ENCODE measurements around the gene RPP25. TPM values are rescaled to one million over a fixed set of nuclear protein-coding genes. Genes with fewer than 3 reads are reported as not detected.

RPP25 gene
- total RNA-seq, 1 donor from 2014 or later, result 17.0 TPM

DNA sequence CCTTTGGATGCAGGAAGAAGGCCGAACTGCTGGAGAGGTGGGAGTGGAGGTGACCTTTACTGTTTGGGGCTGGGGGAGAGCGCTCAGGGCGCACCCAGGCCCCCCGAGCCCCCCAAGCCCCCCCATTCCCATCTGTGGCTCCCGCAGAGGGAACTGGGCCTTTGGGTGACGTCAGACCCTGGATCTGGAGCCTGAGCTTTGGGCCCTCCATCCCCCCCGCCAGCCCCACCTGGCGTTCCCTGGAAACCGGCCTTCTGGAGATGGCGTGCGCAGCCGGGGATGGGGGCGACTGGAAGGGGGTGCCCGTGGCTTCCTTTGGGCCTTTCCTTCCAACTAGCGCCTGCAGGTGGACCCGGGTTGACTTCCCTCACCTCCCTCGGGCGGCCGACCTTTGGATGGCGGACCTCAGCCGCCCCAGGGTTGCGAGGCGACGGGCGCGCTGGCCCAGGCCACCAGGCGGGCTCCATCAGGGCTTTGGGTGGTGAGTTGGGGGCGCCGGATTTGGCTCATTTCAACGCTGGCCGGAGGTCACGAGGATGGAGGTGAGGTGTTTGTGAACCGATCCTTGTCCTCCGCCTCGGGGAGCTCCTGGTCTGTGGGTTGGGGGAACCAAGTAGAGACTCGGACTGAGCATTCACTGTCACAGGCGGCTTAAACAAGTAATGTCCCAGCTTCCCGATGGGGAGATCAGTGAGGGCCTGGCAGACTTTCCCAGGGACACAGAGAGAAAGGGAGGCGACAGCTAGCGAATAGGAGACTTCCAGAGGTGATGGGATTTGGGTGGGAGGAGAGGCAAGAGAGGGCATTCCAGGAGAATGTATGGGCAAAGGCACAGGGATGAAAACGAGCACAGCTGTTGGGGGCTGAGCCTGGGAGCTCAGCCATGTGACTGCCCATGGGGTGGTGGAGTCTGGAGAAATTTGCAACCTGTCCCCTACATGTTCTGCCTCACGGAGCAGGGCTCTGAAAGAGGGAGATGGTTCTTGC is 39.5 kb upstream of the RPP25 start:
- H3K27me3 ChIP-seq (ENCODE audit: low read depth), result peaks cover 9% of the 10 kb centered on the region
- peaks cover 12% of the 10 kb centered on the region for H3K4me1 ChIP-seq
- peak overlapping the region; percentile 69 for H3K4me3 ChIP-seq
- intact Hi-C loops (cut with DNase I), result no loop called here
- no peaks in the 10 kb centered on the region for H3K36me3 ChIP-seq
- TF ChIP-seq, protein P1, sequence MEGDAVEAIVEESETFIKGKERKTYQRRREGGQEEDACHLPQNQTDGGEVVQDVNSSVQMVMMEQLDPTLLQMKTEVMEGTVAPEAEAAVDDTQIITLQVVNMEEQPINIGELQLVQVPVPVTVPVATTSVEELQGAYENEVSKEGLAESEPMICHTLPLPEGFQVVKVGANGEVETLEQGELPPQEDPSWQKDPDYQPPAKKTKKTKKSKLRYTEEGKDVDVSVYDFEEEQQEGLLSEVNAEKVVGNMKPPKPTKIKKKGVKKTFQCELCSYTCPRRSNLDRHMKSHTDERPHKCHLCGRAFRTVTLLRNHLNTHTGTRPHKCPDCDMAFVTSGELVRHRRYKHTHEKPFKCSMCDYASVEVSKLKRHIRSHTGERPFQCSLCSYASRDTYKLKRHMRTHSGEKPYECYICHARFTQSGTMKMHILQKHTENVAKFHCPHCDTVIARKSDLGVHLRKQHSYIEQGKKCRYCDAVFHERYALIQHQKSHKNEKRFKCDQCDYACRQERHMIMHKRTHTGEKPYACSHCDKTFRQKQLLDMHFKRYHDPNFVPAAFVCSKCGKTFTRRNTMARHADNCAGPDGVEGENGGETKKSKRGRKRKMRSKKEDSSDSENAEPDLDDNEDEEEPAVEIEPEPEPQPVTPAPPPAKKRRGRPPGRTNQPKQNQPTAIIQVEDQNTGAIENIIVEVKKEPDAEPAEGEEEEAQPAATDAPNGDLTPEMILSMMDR (IDR thresholded peaks at IDR 0.05), result no peak
- H3K27ac ChIP-seq, result no peak overlapping the region
- no peak for DNase-seq
- no peak for ATAC-seq
- no peaks in the 10 kb centered on the region for H3K9me3 ChIP-seq

DNA sequence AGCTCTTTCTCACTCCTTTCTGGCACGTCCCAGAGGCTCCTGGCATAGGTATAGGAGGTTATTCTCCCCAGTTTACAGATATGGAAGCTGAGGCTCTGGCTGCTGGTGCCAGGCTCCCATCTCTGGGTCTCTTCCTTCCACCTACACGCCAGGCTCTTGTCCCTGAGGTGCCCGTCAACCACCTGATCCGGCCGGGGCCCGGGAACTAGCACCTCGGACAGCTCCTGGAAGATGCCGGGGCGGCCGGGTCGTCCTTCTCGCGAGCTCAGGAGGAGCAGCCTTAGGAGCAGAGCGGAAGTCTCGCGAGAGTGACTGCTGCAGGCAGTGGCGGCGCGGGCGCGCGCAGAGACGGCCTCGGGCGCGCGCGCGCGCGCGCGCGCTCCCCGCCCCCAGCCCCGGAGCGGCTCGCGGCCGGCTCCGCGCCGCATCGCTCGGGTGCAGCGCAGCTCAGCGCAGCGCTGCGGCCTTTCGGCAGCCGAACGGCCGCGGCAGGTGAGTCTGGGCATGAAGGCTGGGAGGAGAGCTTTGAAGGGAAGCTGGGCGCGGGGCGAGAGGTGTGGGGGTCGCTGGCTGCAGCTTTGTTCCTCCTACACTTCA is 38.7 kb upstream of the RPP25 start, which contains the start of gene SCAMP5:
Gene SCAMP5 (plus strand): TSS at position 382 of the 597 bp plus-strand sequence. CDS start 16,277 bp downstream, outside the sequence.
- TF ChIP-seq, protein P1 (IDR thresholded peaks at IDR 0.05), result no peak
- H3K27ac ChIP-seq, result no peak within 1 kb of the TSS
- peak within 1 kb of the TSS; percentile 69 for H3K4me3 ChIP-seq
- H3K27me3 ChIP-seq (ENCODE audit: low read depth), result peaks cover 9% of the 10 kb centered on the region
- ATAC-seq (peak; percentile 97 to 98), DNase-seq (peak; percentile 95)
- peaks cover 12% of the 10 kb centered on the region for H3K4me1 ChIP-seq
- no peaks in the 10 kb centered on the region for H3K9me3 ChIP-seq
- intact Hi-C loops (cut with DNase I), result no loop called here
- no peaks in the 10 kb centered on the region for H3K36me3 ChIP-seq

DNA sequence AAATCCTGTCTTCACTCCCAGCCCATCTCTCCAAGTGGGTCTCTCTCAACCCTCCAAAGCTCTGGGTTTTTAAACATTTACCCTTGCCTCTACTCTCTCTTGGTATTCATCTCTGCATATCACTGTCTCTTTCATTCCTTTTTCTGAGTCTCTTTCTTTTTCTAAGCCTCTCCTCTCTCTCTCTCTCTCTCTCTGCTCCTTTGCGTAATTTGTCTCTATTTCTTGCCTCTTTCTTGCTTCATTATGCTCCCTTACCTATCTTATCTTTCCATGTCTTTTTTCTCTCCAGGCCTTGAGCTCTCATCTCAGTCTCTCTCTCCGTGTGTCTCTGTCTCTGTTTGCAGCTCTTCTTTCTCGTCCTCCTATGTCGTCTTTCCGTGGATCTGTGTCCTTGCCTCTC is 38.1 kb upstream of the RPP25 start:
- peaks cover 12% of the 10 kb centered on the region for H3K4me1 ChIP-seq
- TF ChIP-seq, protein P1 (IDR thresholded peaks at IDR 0.05), result no peak
- peak overlapping the region; percentile 69 for H3K4me3 ChIP-seq
- DNase-seq, result no peak
- no peaks in the 10 kb centered on the region for H3K9me3 ChIP-seq
- peaks cover 9% of the 10 kb centered on the region for H3K27me3 ChIP-seq (ENCODE audit: low read depth)
- no peak overlapping the region for H3K27ac ChIP-seq
- ATAC-seq, result no peak
- no peaks in the 10 kb centered on the region for H3K36me3 ChIP-seq
- intact Hi-C loops (cut with DNase I), result no loop called here

DNA sequence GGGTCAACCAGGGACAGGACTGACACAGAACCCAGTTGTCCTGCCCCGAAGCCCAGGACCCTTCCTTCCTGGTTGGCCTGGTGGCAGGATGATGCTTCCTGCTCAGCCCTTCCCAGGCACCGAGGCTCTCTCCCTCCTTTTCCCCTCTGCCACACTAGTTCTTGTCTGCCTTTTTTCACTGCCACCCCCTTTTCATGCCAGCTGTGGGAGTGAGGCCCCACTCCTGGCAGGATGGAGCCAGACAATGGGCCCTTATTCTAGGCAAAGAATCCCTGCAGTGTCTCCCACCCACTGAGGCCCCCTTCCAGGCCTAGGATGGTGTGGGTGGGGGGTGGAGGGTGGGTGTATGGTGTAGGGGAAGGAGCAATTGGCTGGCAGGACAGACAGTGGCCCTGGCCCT is 37.7 kb upstream of the RPP25 start:
- Histone ChIP-seq H3K4me3 (no peak overlapping the region), H3K27ac (no peak overlapping the region), H3K4me1 (peaks cover 12% of the 10 kb centered on the region), H3K9me3 (no peaks in the 10 kb centered on the region), H3K27me3 (ENCODE audit: low read depth) (peaks cover 9% of the 10 kb centered on the region), H3K36me3 (no peaks in the 10 kb centered on the region)
- ATAC-seq, result no peak
- no peak for DNase-seq
- intact Hi-C loops (cut with DNase I), result no loop called here
- TF ChIP-seq, protein P1 (IDR thresholded peaks at IDR 0.05), result no peak

DNA sequence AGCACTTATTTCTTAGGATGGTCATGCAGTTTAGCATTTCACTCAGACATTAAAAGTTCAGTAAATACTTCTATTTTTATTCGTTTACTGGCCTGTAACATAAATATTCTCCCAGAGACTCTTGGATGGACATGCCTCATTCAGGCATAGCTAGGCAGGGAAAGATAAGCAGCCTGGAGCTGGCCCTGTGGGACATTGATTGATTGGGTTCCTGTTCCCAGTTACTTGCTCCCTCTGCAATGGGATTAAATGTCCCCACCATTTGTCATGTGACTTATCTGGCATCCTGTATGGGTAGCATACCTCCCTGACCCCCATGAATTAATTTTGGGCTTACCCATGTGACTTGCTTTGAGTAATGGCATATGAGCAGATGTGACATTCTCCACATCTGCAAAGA is 36.0 kb upstream of the RPP25 start:
- intact Hi-C loops (cut with DNase I), result no loop called here
- Histone ChIP-seq H3K27me3 (ENCODE audit: low read depth) (peaks cover 9% of the 10 kb centered on the region), H3K9me3 (no peaks in the 10 kb centered on the region), H3K36me3 (no peaks in the 10 kb centered on the region), H3K27ac (no peak overlapping the region), H3K4me3 (no peak overlapping the region), H3K4me1 (peaks cover 12% of the 10 kb centered on the region)
- TF ChIP-seq, protein P1 (IDR thresholded peaks at IDR 0.05), result no peak
- no peak for DNase-seq
- ATAC-seq, result no peak

Measured in lower lobe of right lung (tissue), 2 donors.